ENCODE results near the gene SLC7A10.

Gene SLC7A10

GRCh38 chr19:33225458-33225926 lies at the start of gene SLC7A10:
SLC7A10 (minus strand) TSS chr19:33225850; CDS start chr19:33225703, 147 bp downstream.
- H4K20me1 ChIP-seq (ENCODE audit: insufficient read depth, low read length) = no peaks in the 10 kb centered on the region
- H3K9me2 ChIP-seq (ENCODE audit: low read depth, low read length) = no peaks in the 10 kb centered on the region
- no peak within 1 kb of the TSS for H3K4me3 ChIP-seq (ENCODE audit: low read depth, low read length, poor library complexity, severe bottlenecking)
- H3F3A ChIP-seq (ENCODE audit: insufficient read depth, low read length) = no peaks in the 10 kb centered on the region
- no peak within 1 kb of the TSS for H3K9ac ChIP-seq (ENCODE audit: low read length)
- no peaks in the 10 kb centered on the region for H3K4me1 ChIP-seq (ENCODE audit: insufficient read depth, low read length, severe bottlenecking)
- H3K36me3 ChIP-seq (ENCODE audit: insufficient read depth, low read length) = no peaks in the 10 kb centered on the region
- no peaks in the 10 kb centered on the region for H3K79me2 ChIP-seq (ENCODE audit: insufficient read depth, low read length)
- H3K9me3 ChIP-seq (ENCODE audit: low read length) = peaks cover 8% of the 10 kb centered on the region; the same call in 1 of the 2 replicates
- no peak within 1 kb of the TSS for H2AFZ ChIP-seq (ENCODE audit: low read length)
- TF ChIP-seq EZH2 (IDR thresholded peaks at IDR 0.05; ENCODE audit: borderline replicate concordance, low read length) = no peak
- no peak for TF ChIP-seq CTCF (IDR thresholded peaks at IDR 0.05; ENCODE audit: low read length)
- H3K27me3 ChIP-seq (ENCODE audit: insufficient read depth, low read length) = no peaks in the 10 kb centered on the region
- no peak within 1 kb of the TSS for H3K27ac ChIP-seq (ENCODE audit: low read depth, low read length, poor library complexity, severe bottlenecking)
- H3K4me2 ChIP-seq (ENCODE audit: low read length) = no peak within 1 kb of the TSS

GRCh38 chr19:33274663-33275558 lies 49.3 kb upstream of the SLC7A10 start:
- Histone ChIP-seq H3K9me3 (ENCODE audit: low read length) (no peaks in the 10 kb centered on the region), H3K4me1 (ENCODE audit: insufficient read depth, low read length, severe bottlenecking) (no peaks in the 10 kb centered on the region), H4K20me1 (ENCODE audit: insufficient read depth, low read length) (no peaks in the 10 kb centered on the region), H3K9ac (ENCODE audit: low read length) (no peak overlapping the region), H2AFZ (ENCODE audit: low read length) (no peak overlapping the region), H3K27me3 (ENCODE audit: insufficient read depth, low read length) (no peaks in the 10 kb centered on the region), H3F3A (ENCODE audit: insufficient read depth, low read length) (no peaks in the 10 kb centered on the region), H3K4me3 (ENCODE audit: low read depth, low read length, poor library complexity, severe bottlenecking) (no peak overlapping the region), H3K79me2 (ENCODE audit: insufficient read depth, low read length) (no peaks in the 10 kb centered on the region), H3K36me3 (ENCODE audit: insufficient read depth, low read length) (no peaks in the 10 kb centered on the region), H3K27ac (ENCODE audit: low read depth, low read length, poor library complexity, severe bottlenecking) (no peak overlapping the region), H3K9me2 (ENCODE audit: low read depth, low read length) (no peaks in the 10 kb centered on the region), H3K4me2 (ENCODE audit: low read length) (no peak overlapping the region)
- TF ChIP-seq EZH2 (IDR thresholded peaks at IDR 0.05; ENCODE audit: borderline replicate concordance, low read length) = no peak
- TF ChIP-seq CTCF (IDR thresholded peaks at IDR 0.05; ENCODE audit: low read length) = no peak

- Histone ChIP-seq H3K79me2 (ENCODE audit: insufficient read depth, low read length) (no peaks in the 10 kb centered on the region), H3K4me2 (ENCODE audit: low read length) (no peak overlapping the region), H4K20me1 (ENCODE audit: insufficient read depth, low read length) (no peaks in the 10 kb centered on the region), H3K9me2 (ENCODE audit: low read depth, low read length) (no peaks in the 10 kb centered on the region), H3F3A (ENCODE audit: insufficient read depth, low read length) (no peaks in the 10 kb centered on the region), H2AFZ (ENCODE audit: low read length) (no peak overlapping the region), H3K27me3 (ENCODE audit: insufficient read depth, low read length) (no peaks in the 10 kb centered on the region), H3K4me3 (ENCODE audit: low read depth, low read length, poor library complexity, severe bottlenecking) (no peak overlapping the region), H3K9ac (ENCODE audit: low read length) (no peak overlapping the region), H3K4me1 (ENCODE audit: insufficient read depth, low read length, severe bottlenecking) (no peaks in the 10 kb centered on the region), H3K27ac (ENCODE audit: low read depth, low read length, poor library complexity, severe bottlenecking) (no peak overlapping the region), H3K36me3 (ENCODE audit: insufficient read depth, low read length) (no peaks in the 10 kb centered on the region), H3K9me3 (ENCODE audit: low read length) (no peaks in the 10 kb centered on the region)
- TF ChIP-seq EZH2 (IDR thresholded peaks at IDR 0.05; ENCODE audit: borderline replicate concordance, low read length) (no peak), CTCF (IDR thresholded peaks at IDR 0.05; ENCODE audit: low read length) (no peak)
Measured at GRCh38 chr19:33273881-33274662, 48.4 kb upstream of the SLC7A10 start.

Measured in OCI-LY1 (cell line).